ENCODE measurements around the gene CPED1. TPM values are rescaled to one million over a fixed set of nuclear protein-coding genes. Genes with fewer than 3 reads are reported as not detected.

CPED1 gene
- polyA plus RNA-seq, 1 donor from 2014 or later, result not detected

DNA sequence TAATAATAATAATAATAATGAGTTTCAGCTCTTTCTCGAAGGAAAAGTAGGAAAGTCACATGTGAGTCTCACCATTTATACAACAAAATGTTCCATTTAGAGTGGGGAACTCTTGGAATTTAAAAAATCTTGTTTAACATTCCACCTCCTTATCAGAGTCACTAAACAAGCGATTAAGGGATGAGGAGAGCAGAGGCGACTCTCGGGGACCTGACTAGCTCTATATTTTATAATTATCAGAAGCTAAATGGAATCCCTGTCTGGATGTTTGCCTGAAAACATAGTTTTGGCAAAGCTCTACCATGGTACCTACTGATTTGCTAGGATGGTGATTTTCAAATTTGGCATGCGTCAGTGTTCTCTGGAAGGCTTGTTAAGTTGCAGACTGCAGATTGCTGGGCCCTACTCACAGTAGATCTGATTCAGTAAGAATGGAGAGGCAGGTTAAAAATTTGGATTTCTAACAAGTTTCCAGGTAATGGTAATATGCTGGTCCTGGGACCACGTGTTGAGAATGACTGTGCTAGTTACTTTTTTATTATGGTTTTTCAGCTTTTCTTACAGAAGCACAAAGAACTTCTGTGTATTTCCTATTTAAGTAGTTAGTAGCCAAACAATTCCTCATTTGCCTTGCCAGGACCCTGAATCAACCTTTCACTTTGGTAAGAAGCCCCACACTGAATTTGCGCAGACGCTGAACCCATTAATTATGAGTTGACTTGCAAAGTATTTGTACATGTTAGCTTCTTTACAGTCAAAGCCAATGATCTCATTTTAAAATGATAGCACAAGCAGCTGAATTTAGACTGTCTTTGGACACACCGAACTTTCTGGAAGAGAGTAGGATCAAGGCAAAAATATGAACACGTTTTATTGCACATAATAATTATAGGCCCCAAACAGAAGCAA is 39.5 kb downstream of the CPED1 start:
- Histone ChIP-seq H3F3A (ENCODE audit: insufficient read depth, low read length, poor library complexity, severe bottlenecking) (no peaks in the 10 kb centered on the region), H3K4me3 (ENCODE audit: low read length) (no peak overlapping the region), H2AFZ (ENCODE audit: low read depth, low read length) (no peak overlapping the region), H3K27me3 (ENCODE audit: insufficient read depth, low read depth, low read length) (no peaks in the 10 kb centered on the region), H3K79me2 (replicated peaks; ENCODE audit: insufficient read depth, low read length) (no peaks in the 10 kb centered on the region), H3K9me3 (ENCODE audit: low read length) (no peaks in the 10 kb centered on the region), H3K9ac (ENCODE audit: low read length) (no peak overlapping the region), H3K27ac (ENCODE audit: low read length) (no peak overlapping the region), H3K4me2 (ENCODE audit: low read length) (no peak overlapping the region), H3K36me3 (ENCODE audit: insufficient read depth, low read length) (no peaks in the 10 kb centered on the region), H3K9me2 (ENCODE audit: insufficient read depth, low read length) (no peaks in the 10 kb centered on the region), H4K20me1 (ENCODE audit: insufficient read depth) (no peaks in the 10 kb centered on the region)
- TF ChIP-seq EP300 (conservative IDR thresholded peaks at IDR 0.05; ENCODE audit: poor library complexity, severe bottlenecking), result no peak
- TF ChIP-seq TAF1 (IDR thresholded peaks at IDR 0.05; ENCODE audit: low read depth), result no peak
- no peak for TF ChIP-seq EZH2 (IDR thresholded peaks at IDR 0.05; ENCODE audit: borderline replicate concordance, insufficient read depth, low read length, poor library complexity, severe bottlenecking)
- no peak for TF ChIP-seq RAD21 (conservative IDR thresholded peaks at IDR 0.05)

DNA sequence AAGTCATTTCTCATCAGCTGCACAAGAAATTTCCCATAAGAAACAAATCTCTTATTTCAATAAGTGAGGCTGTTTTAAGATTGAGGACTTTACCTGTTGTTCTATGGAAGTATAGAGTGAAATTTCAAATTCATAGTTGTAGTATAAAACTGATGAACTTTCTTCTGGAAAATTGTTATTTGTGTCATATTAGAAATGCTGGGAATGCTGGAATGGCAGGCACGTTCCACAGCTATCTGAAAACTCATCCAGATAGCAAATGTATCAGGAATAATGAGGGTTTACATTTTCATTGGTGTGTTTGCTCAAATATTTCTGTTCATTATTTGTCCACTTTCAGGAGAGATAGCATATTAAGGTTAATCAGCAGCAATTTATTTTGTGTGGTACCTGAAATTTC is 40.8 kb downstream of the CPED1 start:
- H3K4me2 ChIP-seq (ENCODE audit: low read length), result no peak overlapping the region
- no peaks in the 10 kb centered on the region for H4K20me1 ChIP-seq (ENCODE audit: insufficient read depth)
- H3K9me2 ChIP-seq (ENCODE audit: insufficient read depth, low read length), result no peaks in the 10 kb centered on the region
- no peak overlapping the region for H3K27ac ChIP-seq (ENCODE audit: low read length)
- no peaks in the 10 kb centered on the region for H3K27me3 ChIP-seq (ENCODE audit: insufficient read depth, low read depth, low read length)
- H3F3A ChIP-seq (ENCODE audit: insufficient read depth, low read length, poor library complexity, severe bottlenecking), result no peaks in the 10 kb centered on the region
- no peaks in the 10 kb centered on the region for H3K9me3 ChIP-seq (ENCODE audit: low read length)
- H3K36me3 ChIP-seq (ENCODE audit: insufficient read depth, low read length), result no peaks in the 10 kb centered on the region
- no peak overlapping the region for H3K4me3 ChIP-seq (ENCODE audit: low read length)
- no peaks in the 10 kb centered on the region for H3K79me2 ChIP-seq (replicated peaks; ENCODE audit: insufficient read depth, low read length)
- TF ChIP-seq SMC3 (conservative IDR thresholded peaks at IDR 0.05; ENCODE audit: poor library complexity) (no peak), TAF1 (IDR thresholded peaks at IDR 0.05; ENCODE audit: low read depth) (no peak), MXI1 (conservative IDR thresholded peaks at IDR 0.05; ENCODE audit: poor library complexity, severe bottlenecking) (no peak), EP300 (conservative IDR thresholded peaks at IDR 0.05; ENCODE audit: poor library complexity, severe bottlenecking) (no peak), POLR2AphosphoS5 (IDR thresholded peaks at IDR 0.05) (no peak), RAD21 (conservative IDR thresholded peaks at IDR 0.05) (no peak), EZH2 (IDR thresholded peaks at IDR 0.05; ENCODE audit: borderline replicate concordance, insufficient read depth, low read length, poor library complexity, severe bottlenecking) (no peak)
- TF ChIP-seq, protein P1, sequence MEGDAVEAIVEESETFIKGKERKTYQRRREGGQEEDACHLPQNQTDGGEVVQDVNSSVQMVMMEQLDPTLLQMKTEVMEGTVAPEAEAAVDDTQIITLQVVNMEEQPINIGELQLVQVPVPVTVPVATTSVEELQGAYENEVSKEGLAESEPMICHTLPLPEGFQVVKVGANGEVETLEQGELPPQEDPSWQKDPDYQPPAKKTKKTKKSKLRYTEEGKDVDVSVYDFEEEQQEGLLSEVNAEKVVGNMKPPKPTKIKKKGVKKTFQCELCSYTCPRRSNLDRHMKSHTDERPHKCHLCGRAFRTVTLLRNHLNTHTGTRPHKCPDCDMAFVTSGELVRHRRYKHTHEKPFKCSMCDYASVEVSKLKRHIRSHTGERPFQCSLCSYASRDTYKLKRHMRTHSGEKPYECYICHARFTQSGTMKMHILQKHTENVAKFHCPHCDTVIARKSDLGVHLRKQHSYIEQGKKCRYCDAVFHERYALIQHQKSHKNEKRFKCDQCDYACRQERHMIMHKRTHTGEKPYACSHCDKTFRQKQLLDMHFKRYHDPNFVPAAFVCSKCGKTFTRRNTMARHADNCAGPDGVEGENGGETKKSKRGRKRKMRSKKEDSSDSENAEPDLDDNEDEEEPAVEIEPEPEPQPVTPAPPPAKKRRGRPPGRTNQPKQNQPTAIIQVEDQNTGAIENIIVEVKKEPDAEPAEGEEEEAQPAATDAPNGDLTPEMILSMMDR (IDR thresholded peaks at IDR 0.05; ENCODE audit: poor library complexity, severe bottlenecking), result no peak
- TF ChIP-seq, protein P2, sequence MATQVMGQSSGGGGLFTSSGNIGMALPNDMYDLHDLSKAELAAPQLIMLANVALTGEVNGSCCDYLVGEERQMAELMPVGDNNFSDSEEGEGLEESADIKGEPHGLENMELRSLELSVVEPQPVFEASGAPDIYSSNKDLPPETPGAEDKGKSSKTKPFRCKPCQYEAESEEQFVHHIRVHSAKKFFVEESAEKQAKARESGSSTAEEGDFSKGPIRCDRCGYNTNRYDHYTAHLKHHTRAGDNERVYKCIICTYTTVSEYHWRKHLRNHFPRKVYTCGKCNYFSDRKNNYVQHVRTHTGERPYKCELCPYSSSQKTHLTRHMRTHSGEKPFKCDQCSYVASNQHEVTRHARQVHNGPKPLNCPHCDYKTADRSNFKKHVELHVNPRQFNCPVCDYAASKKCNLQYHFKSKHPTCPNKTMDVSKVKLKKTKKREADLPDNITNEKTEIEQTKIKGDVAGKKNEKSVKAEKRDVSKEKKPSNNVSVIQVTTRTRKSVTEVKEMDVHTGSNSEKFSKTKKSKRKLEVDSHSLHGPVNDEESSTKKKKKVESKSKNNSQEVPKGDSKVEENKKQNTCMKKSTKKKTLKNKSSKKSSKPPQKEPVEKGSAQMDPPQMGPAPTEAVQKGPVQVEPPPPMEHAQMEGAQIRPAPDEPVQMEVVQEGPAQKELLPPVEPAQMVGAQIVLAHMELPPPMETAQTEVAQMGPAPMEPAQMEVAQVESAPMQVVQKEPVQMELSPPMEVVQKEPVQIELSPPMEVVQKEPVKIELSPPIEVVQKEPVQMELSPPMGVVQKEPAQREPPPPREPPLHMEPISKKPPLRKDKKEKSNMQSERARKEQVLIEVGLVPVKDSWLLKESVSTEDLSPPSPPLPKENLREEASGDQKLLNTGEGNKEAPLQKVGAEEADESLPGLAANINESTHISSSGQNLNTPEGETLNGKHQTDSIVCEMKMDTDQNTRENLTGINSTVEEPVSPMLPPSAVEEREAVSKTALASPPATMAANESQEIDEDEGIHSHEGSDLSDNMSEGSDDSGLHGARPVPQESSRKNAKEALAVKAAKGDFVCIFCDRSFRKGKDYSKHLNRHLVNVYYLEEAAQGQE (IDR thresholded peaks at IDR 0.05; ENCODE audit: borderline replicate concordance), result no peak
- no peak overlapping the region for H2AFZ ChIP-seq (ENCODE audit: low read depth, low read length)
- no peak overlapping the region for H3K9ac ChIP-seq (ENCODE audit: low read length)
